Effector CD8-positive, alpha-beta T cell (primary cell): ENCODE data around the gene FGF19.

ENCODE experiments used
- DNase-seq: peaks from one replicate; lab custom pipeline; 2025; lab: John Stamatoyannopoulos, UW

FGF19 gene

GRCh38 chr11:69656536-69657455 is 47.0 kb downstream of the FGF19 start:
- DNase-seq, result no peak

GRCh38 chr11:69655479-69656428 is 48.1 kb downstream of the FGF19 start:
- no peak for DNase-seq

GRCh38 chr11:69654660-69655478 is 49.0 kb downstream of the FGF19 start:
- DNase-seq, result no peak

- no peak for DNase-seq
Measured at GRCh38 chr11:69654001-69654659, 49.7 kb downstream of the FGF19 start.

- no peak for DNase-seq
Measured at GRCh38 chr11:69653406-69653960, 50.3 kb downstream of the FGF19 start.

GRCh38 chr11:69652999-69653398 is 50.8 kb downstream of the FGF19 start:
- no peak for DNase-seq

GRCh38 chr11:69651834-69652620 is 51.8 kb downstream of the FGF19 start:
- DNase-seq, result no peak

- DNase-seq, result no peak
Measured at GRCh38 chr11:69650832-69651344, 52.9 kb downstream of the FGF19 start.

- no peak for DNase-seq
Measured at GRCh38 chr11:69650081-69650831, 53.6 kb downstream of the FGF19 start.

GRCh38 chr11:69649576-69649900 is 54.3 kb downstream of the FGF19 start:
- DNase-seq, result no peak

- DNase-seq, result no peak
Measured at GRCh38 chr11:69648679-69649575, 54.9 kb downstream of the FGF19 start.
